Large intestine (tissue), 3 donors: ENCODE measurements around the gene CACNA1C. TPM values are rescaled to one million over a fixed set of nuclear protein-coding genes. Genes with fewer than 3 reads are reported as not detected.

Source experiments
- DNase-seq, 2 donors: peaks; one replicate each; pipeline versions ENCODE4 v3.0.0 to v3.0.0-alpha.2; 2013
- H3K27ac ChIP-seq: one replicate; pipeline ENCODE4 v1.5.1; 2013; ENCODE audit warnings: low read length
- H3K27me3 ChIP-seq: 2 replicates; pipeline ENCODE4 v1.6.1; 2013; ENCODE audit warnings: low read length; ENCODE audit not compliant: control insufficient read depth, insufficient read depth
- H3K36me3 ChIP-seq: 2 replicates; pipeline ENCODE4 v1.6.1; 2013; ENCODE audit warnings: low read length; ENCODE audit not compliant: control insufficient read depth, insufficient read depth
- H3K4me1 ChIP-seq: one replicate; pipeline ENCODE4 v1.6.1; 2013; ENCODE audit warnings: low read length; ENCODE audit not compliant: control insufficient read depth, insufficient read depth
- H3K4me3 ChIP-seq: one replicate; pipeline ENCODE4 v1.5.1; 2013; ENCODE audit warnings: low read length
- H3K9me3 ChIP-seq: one replicate; pipeline ENCODE4 v1.6.1; 2013; ENCODE audit warnings: mild to moderate bottlenecking, low read depth, low read length, moderate library complexity; ENCODE audit not compliant: control insufficient read depth
- WGBS: methylation state at CpG from one replicate; pipeline ENCODE4 v1.1.5; 2013; ENCODE audit warnings: low lambda C conversion rate; ENCODE audit not compliant: insufficient coverage; 5-methylcytosine and 5-hydroxymethylcytosine counted together
- polyA plus RNA-seq: library from polyadenylated mRNA; unstranded; fragments of 120-200 nt; gene quantifications from one replicate; pipeline ENCODE4 v1.2.1, GENCODE V29; 2013

Gene CACNA1C
- polyA plus RNA-seq, 1 donor: 5.9 TPM

DNA sequence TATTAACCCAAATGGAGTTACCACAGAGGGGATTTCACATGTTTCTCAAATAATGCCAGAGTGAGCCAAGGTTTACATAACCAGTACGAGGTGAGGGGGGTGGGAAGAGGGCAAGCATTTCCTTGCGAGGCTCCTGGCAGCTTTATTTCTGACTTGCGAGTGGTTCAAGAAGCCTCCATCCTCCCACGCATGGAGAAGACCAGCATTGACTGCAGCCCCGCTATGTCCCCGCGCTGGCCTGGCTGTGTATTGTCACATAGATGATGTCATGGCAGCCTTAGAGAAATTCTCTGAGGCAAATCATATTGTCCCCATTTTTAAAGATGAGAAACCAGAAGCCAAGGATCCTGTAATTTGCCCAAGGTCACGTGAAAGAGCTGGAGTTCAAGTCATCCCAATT is 188.2 kb downstream of the CACNA1C start:
- no peaks in the 10 kb centered on the region for H3K9me3 ChIP-seq
- no peak overlapping the region for H3K27ac ChIP-seq
- H3K4me1 ChIP-seq: peaks cover 3% of the 10 kb centered on the region
- H3K36me3 ChIP-seq: no peaks in the 10 kb centered on the region
- H3K27me3 ChIP-seq: peaks cover 11% of the 10 kb centered on the region
- no peak for DNase-seq
- no peak overlapping the region for H3K4me3 ChIP-seq
- WGBS: 60% methylated on average over 1 of the region's 8 CpGs

DNA sequence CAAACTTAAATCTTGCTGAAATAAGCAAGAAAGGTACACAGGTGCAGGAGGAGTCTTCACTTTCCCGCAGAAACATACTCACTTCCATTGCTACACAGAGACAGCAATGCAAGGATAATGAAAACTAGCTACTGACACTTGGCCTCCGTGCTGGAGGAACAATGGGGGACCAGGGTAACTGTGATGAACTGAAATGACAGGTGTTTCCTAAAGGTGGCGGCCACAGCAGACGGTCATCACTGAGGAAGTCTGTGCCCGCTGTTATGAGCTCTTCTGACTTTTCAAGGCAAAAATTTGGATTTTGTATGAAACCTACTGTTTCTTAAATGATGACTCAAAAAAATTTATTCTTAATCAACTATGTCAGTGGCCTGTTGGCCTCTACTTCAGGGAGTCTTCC is 189.4 kb downstream of the CACNA1C start:
- Histone ChIP-seq H3K4me1 (peaks cover 3% of the 10 kb centered on the region), H3K36me3 (no peaks in the 10 kb centered on the region), H3K27ac (no peak overlapping the region), H3K4me3 (no peak overlapping the region), H3K9me3 (no peaks in the 10 kb centered on the region), H3K27me3 (peaks cover 11% of the 10 kb centered on the region)
- WGBS: no CpG with 5 or more reads among the region's 5 CpGs
- DNase-seq: no peak

DNA sequence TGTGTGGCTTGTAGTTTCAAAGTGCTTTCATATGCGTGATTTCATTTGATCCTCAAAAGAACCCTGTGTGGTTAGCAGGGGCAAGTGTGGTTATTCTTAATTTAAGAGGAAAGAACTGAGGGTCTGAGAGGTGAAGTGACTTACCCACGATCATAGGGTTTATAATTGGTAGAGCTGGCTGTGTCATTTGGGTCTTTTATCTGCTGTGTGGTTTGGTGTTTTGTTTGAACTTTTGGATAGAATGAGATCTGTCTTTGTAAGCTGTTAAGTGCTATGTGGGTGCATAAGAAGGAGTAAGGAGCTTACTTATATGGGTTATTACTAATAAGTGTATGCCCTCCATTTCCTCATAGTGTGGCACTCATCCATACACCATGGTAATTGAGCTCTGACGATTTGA is 190.0 kb downstream of the CACNA1C start:
- H3K4me3 ChIP-seq: no peak overlapping the region

DNA sequence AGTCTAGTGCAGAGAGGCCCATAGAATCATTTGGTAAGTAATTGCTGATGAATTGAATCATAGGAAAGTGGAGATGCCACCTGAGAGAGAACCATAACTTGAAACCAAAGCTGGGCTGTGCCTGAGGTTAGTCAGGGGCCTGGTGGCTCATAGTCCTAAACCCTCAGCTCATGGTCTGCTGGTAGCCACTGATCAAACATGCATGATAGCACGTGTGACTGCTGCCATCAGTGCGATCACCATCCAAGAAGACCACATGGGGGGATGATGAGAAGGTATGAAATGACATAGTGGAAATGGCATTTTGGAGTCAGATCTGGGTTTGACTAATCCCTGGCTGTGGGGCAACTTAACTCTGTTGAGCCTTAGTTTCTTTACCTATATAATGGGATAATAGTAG is 190.5 kb downstream of the CACNA1C start:
- H3K36me3 ChIP-seq: no peaks in the 10 kb centered on the region
- DNase-seq: no peak
- no peak overlapping the region for H3K27ac ChIP-seq
- H3K27me3 ChIP-seq: peaks cover 8% of the 10 kb centered on the region
- no CpG with 5 or more reads among the region's 2 CpGs for WGBS
- H3K9me3 ChIP-seq: no peaks in the 10 kb centered on the region
- peaks cover 4% of the 10 kb centered on the region for H3K4me1 ChIP-seq
- no peak overlapping the region for H3K4me3 ChIP-seq

More for the DNA sequence above, 190.0 kb downstream of the CACNA1C start:
- no peak for DNase-seq
- Histone ChIP-seq H3K36me3 (no peaks in the 10 kb centered on the region), H3K9me3 (no peaks in the 10 kb centered on the region), H3K27ac (no peak overlapping the region), H3K27me3 (peaks cover 11% of the 10 kb centered on the region), H3K4me1 (peaks cover 3% of the 10 kb centered on the region)
- WGBS: 80% methylated on average over 1 of the region's 3 CpGs

DNA sequence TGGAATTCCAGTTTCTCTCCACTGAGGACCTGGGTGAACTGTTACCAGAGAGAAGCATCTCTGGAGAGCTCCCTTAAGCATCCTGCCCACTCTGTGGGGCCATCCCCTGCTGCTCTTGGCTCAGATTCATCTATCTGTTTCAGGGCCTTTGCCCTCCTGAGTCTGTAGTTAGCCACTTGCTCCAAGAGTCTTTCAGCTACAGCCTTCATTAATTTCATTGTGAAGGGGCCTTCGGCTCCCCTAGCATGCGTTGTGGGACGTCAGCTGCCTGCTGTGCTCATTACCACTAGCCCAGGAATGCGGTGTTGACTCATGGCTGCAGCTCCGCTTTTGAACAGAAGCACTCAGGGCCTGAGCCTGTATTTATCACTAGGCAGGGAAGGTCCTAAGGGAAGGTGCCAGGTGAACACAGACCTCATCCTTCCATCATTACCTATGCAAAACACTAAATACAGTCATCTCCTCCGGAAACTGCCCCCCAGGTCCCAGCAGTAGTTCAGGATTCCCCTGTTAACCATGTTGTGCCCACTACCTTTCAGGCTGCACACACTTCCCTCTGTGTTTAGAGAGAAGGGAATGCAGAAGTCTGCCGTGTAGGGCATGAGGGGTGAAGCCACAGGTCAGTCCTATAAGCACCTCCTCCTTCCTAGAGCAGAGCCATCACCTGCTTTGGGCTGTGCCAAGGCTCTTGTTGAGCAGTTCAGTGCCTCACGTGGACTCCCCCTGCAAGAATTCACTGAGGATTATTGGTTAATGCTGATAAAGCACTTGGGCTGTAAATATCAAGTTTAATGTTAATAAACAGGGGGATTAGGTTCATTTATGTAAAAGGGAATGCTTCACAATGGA is 191.4 kb downstream of the CACNA1C start:
- Histone ChIP-seq H3K9me3 (no peaks in the 10 kb centered on the region), H3K27me3 (peaks cover 3% of the 10 kb centered on the region), H3K27ac (peak overlapping the region; percentile 40), H3K36me3 (no peaks in the 10 kb centered on the region), H3K4me1 (peaks cover 6% of the 10 kb centered on the region), H3K4me3 (no peak overlapping the region)
- WGBS: no CpG with 5 or more reads among the region's 8 CpGs
- DNase-seq: peak in 1 of 2 donors; percentile 37

DNA sequence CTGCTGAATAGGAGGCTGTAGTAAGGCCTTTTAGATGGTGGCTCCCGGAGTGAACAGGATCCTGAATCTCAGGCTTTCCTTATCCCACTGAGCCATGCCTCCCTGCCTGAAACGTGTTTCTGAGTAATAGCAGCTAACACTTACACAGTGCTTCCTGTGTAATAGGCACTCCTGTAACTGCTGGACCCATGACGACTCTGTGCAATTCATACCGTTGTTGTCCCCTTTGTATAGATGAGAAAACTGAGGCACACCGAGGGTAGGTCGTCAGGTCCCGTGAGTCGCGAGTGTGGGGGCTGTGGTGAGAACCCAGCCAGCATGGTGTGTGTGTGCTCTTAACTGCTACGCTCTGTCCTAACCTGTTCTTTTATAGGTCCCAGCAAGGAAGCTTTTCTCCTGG is 193.6 kb downstream of the CACNA1C start:
- Histone ChIP-seq H3K27me3 (no peaks in the 10 kb centered on the region), H3K4me1 (peaks cover 6% of the 10 kb centered on the region)
- WGBS: 60% methylated on average over 1 of the region's 10 CpGs

DNA sequence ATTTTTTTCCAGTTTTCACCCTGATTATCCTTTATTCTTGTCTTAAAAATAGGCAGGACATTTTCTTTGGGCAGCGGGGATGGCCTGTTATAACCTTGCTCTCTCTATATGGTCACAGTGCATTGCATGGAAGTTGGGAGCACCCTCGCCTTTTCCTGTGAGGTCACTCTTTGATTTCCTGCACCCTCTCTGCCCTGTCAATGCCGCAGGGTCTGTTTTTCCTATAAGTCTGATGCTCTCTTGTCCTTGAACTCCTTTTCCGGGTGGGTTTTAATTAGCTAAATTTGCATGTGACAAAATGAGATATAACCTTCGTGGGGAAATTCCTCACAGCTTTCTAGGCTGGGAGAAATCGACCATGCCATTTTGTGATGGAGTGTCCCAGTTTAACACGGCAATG is 194.3 kb downstream of the CACNA1C start:
- 74% methylated on average over 4 of the region's 7 CpGs for WGBS
- Histone ChIP-seq H3K27me3 (no peaks in the 10 kb centered on the region), H3K9me3 (no peaks in the 10 kb centered on the region), H3K4me3 (no peak overlapping the region), H3K36me3 (no peaks in the 10 kb centered on the region), H3K4me1 (peaks cover 6% of the 10 kb centered on the region), H3K27ac (no peak overlapping the region)
- DNase-seq: no peak

More for the DNA sequence above, 193.6 kb downstream of the CACNA1C start:
- no peak overlapping the region for H3K27ac ChIP-seq
- H3K4me3 ChIP-seq: no peak overlapping the region
- DNase-seq: no peak
- H3K36me3 ChIP-seq: no peaks in the 10 kb centered on the region
- H3K9me3 ChIP-seq: no peaks in the 10 kb centered on the region

DNA sequence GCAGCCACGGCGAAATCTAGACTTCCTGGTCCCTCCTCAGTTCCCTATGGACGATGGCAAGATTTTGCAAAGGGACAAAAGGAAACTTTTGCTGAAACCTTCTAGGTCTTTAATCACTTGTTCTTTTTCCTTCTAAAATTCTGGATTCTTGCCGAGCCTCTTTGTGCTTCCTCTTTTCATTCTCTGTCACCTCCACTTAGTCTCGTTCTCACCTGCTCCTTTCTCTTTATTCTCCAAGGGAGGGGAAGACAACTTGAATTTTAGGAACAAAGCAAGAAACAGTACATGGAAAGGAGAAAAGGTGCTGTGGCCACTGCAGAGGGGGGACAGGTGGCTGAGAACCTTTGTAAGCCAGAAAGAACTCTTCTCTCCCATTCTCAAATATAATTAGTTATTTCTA is 194.8 kb downstream of the CACNA1C start:
- H3K4me1 ChIP-seq: peaks cover 6% of the 10 kb centered on the region
- H3K9me3 ChIP-seq: no peaks in the 10 kb centered on the region
- peak overlapping the region; percentile 23 for H3K27ac ChIP-seq
- no peaks in the 10 kb centered on the region for H3K36me3 ChIP-seq
- H3K4me3 ChIP-seq: no peak overlapping the region
- no CpG with 5 or more reads among the region's 5 CpGs for WGBS
- H3K27me3 ChIP-seq: no peaks in the 10 kb centered on the region
- DNase-seq: no peak

DNA sequence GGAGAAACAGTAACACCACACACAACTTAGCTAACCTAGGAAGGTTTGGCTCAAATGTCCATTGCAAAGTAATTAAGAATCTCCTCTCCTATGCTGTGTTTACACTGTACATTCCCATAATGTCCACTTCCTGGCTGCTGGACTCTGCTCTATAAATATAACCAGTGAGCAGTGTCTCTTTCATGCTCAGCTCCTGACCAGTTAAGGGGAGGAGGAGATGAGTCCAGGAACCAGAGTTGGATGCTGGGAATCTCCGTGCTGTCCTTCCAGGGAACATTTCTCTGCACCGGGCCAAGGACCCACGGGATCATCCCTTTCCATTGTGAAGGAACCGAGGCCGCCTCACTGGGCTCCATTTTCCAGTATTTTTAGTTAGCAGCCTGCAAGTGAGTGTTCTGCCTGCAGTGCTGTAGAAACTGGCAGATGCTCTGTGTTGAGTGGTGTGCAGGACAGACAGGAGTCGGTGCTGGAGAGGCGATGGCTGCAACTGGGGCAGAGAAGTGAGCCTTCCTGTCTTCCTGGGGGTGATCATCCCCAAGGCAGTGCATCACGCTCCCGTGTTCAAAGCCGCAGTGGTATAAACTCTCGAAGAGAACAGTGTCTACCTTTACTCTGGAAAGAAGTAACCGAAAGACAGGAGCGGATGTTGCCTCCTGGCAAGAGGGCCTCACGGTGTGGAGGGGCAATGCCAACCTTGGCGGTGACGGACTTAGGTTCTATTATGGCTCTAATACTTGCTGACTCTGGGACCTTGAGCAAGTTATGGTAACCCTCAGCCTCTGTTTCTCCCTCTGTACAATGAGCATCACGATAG is 195.5 kb downstream of the CACNA1C start:
- peak in 1 of 2 donors; percentile 35 for DNase-seq
- Histone ChIP-seq H3K9me3 (no peaks in the 10 kb centered on the region), H3K4me1 (peaks cover 6% of the 10 kb centered on the region), H3K4me3 (no peak overlapping the region), H3K36me3 (no peaks in the 10 kb centered on the region), H3K27me3 (peaks cover 2% of the 10 kb centered on the region), H3K27ac (peak overlapping the region; percentile 26)
- no CpG with 5 or more reads among the region's 17 CpGs for WGBS

DNA sequence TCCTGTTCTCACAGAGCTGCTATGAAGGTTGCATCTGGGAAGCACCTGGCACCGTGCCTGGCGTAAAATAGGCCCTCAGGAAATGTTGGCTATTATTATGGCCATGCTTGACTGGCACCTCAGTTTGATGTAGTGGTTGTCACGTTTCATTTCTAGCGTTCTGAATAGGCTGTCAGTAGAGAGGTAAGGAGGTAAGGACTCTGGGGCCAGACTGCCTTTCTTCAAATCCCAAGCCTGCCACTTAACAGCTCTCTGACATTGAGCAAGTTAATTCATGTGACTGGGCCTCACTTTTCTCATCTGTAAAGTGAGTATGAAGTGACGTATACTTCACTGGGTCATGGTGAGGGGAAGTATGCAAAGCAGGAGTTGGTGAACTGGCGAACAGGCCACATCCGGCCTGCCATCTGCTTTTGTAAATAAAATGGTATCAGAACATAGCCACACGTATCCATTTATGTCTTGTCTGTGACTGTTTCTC is 196.2 kb downstream of the CACNA1C start:
- Histone ChIP-seq H3K9me3 (no peaks in the 10 kb centered on the region), H3K27me3 (peaks cover 2% of the 10 kb centered on the region), H3K27ac (peak overlapping the region; percentile 26), H3K4me3 (no peak overlapping the region), H3K4me1 (peaks cover 6% of the 10 kb centered on the region), H3K36me3 (no peaks in the 10 kb centered on the region)
- no CpG with 5 or more reads among the region's 8 CpGs for WGBS
- no peak for DNase-seq
